ENCODE results near the gene TNNT3.

The TNNT3 gene

GRCh38 chr11:1919391-1920127 lies at the start of gene TNNT3:
TNNT3 (plus strand) TSS chr11:1919703; CDS start chr11:1922875, 3,172 bp downstream.
- CTCF ChIA-PET, result interaction anchor here (1.0 to 5.0 kb wide), 2 partner anchors 38 to 227 kb away, joined by 3 to 27 read pairs; no protein-coding TSS in a partner anchor
- no peak within 1 kb of the TSS for H3K4me3 ChIP-seq (ENCODE audit: low read depth, low read length)
- POLR2A ChIA-PET, result no interaction called here
- TF ChIP-seq CTCF (IDR thresholded peaks at IDR 0.05; ENCODE audit: insufficient read depth, low read length, missing control alignments), result no peak
- no peak for DNase-seq (ENCODE audit: low read depth, low spot score)

- CTCF ChIA-PET, result interaction anchor here (0.8 to 3.4 kb wide), 3 partner anchors 12 to 177 kb away, joined by 3 to 18 read pairs (median 4); no protein-coding TSS in a partner anchor
- POLR2A ChIA-PET, result no interaction called here
- no peak for TF ChIP-seq CTCF (IDR thresholded peaks at IDR 0.05; ENCODE audit: insufficient read depth, low read length, missing control alignments)
- DNase-seq (ENCODE audit: low read depth, low spot score), result no peak
- no peak overlapping the region for H3K4me3 ChIP-seq (ENCODE audit: low read depth, low read length)
These were observed 49.2 kb upstream of the TNNT3 start for GRCh38 chr11:1870326-1870696.

- TF ChIP-seq CTCF (IDR thresholded peaks at IDR 0.05; ENCODE audit: insufficient read depth, low read length, missing control alignments), result no peak
- no peak overlapping the region for H3K4me3 ChIP-seq (ENCODE audit: low read depth, low read length)
- no peak for DNase-seq (ENCODE audit: low read depth, low spot score)
- POLR2A ChIA-PET, result no interaction called here
- CTCF ChIA-PET, result interaction anchor here (0.8 to 3.4 kb wide), 3 partner anchors 12 to 178 kb away, joined by 3 to 18 read pairs (median 4); no protein-coding TSS in a partner anchor
These were observed 48.6 kb upstream of the TNNT3 start for GRCh38 chr11:1870721-1871466.

- no peak for TF ChIP-seq CTCF (IDR thresholded peaks at IDR 0.05; ENCODE audit: insufficient read depth, low read length, missing control alignments)
- H3K4me3 ChIP-seq (ENCODE audit: low read depth, low read length), result no peak overlapping the region
- no peak for DNase-seq (ENCODE audit: low read depth, low spot score)
- POLR2A ChIA-PET, result no interaction called here
- CTCF ChIA-PET, result interaction anchor here (1.2 to 3.4 kb wide), 2 partner anchors 11 to 178 kb away, joined by 4 to 18 read pairs; no protein-coding TSS in a partner anchor
These were observed 48.0 kb upstream of the TNNT3 start for GRCh38 chr11:1871531-1871930.

GRCh38 chr11:1872267-1872985 lies 47.1 kb upstream of the TNNT3 start:
- CTCF ChIA-PET, result no interaction called here
- no peak overlapping the region for H3K4me3 ChIP-seq (ENCODE audit: low read depth, low read length)
- TF ChIP-seq CTCF (IDR thresholded peaks at IDR 0.05; ENCODE audit: insufficient read depth, low read length, missing control alignments), result no peak
- no peak for DNase-seq (ENCODE audit: low read depth, low spot score)
- POLR2A ChIA-PET, result interaction anchor here (0.7 kb wide), 1 partner anchor 279 kb away, joined by 3 read pairs; no protein-coding TSS in a partner anchor

Data from AG04449 (cell line).